ENCODE data around the gene C2orf69. TPM values are rescaled to one million over a fixed set of nuclear protein-coding genes. Genes with fewer than 3 reads are reported as not detected.

The C2orf69 gene
- total RNA-seq, 3 donors from 2014 or later = 10.3 to 13.8 (median 13.5) TPM

DNA sequence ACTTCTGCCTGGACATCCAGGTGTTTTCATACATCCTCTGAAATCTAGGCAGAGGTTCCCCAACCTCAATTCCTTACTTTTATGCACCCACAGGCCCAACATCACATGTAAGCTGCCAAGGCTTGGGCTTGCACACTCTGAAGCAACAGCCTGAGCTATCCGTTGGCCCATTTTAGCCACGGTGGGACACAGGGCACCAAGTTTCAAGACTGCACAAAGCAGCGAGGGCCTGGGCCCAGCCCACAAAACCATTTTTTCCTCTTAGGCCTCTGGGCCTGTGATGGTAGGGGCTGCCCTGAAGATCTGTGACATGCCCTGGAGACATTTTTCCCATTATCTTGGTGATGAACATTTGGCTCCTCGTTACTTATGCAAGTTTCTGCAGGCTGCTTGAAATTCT lies 5.9 kb downstream of the C2orf69 start:
- Histone ChIP-seq H3K9me3 (peaks cover 6% of the 10 kb centered on the region), H3K36me3 (ENCODE audit: low read depth) (no peaks in the 10 kb centered on the region), H3K4me3 (no peak overlapping the region), H3K4me1 (ENCODE audit: low read depth) (peaks cover 7% of the 10 kb centered on the region)
- ATAC-seq (no peak), DNase-seq (no peak)
- no peak for TF ChIP-seq CTCF (IDR thresholded peaks at IDR 0.05)
- intact Hi-C loops (cut with DNase I, micrococcal nuclease) = no loop called here

DNA sequence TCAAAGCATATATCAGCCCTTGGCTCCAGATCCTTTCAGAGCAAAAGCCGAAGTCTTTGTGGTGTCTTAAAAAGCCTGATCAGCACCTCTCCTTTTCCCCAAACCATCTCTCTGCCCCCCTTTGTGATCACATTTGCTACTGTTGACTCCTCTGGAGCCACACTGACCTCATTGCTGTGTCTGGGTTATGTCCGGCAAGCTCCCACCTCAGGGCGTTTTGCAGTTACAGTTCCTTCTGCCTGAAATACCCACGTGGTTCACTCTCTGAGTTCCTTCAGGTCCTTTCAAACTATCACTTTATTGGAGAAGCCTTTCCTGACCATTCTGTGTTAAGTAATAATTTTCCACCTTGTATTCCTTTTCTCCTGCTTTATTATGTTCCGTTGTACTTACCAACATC lies 11.8 kb downstream of the C2orf69 start:
- TF ChIP-seq CTCF (IDR thresholded peaks at IDR 0.05) = no peak
- ATAC-seq (no peak), DNase-seq (no peak)

DNA sequence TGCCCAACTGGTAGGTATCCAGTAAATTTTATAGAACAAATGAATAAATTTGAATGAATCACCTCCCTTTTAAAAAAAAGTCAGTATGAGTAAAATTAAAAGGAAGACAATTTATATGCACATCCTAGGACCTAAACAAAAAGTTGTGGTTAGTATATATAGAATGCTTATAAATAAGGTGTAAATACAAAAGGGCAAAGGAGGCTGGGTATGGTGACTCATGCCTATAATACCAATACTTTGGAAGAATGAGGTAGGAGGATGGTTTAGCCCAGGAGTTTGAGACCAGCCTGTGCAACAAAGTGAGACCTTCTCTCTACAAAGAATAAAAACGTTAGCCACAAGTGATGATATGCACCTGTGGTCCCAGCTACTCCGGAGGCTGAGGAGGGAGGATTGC lies 12.8 kb downstream of the C2orf69 start:
- no peak for ATAC-seq
- no peak for DNase-seq
- Histone ChIP-seq H3K4me3 (no peak overlapping the region), H3K36me3 (ENCODE audit: low read depth) (no peaks in the 10 kb centered on the region), H3K4me1 (ENCODE audit: low read depth) (no peaks in the 10 kb centered on the region), H3K9me3 (no peaks in the 10 kb centered on the region)
- no peak for TF ChIP-seq CTCF (IDR thresholded peaks at IDR 0.05)
- intact Hi-C loops (cut with DNase I, micrococcal nuclease) = no loop called here

More for the DNA sequence above, 11.8 kb downstream of the C2orf69 start:
- intact Hi-C loops (cut with DNase I, micrococcal nuclease) = no loop called here
- H3K4me3 ChIP-seq = no peak overlapping the region
- H3K9me3 ChIP-seq = no peaks in the 10 kb centered on the region
- no peaks in the 10 kb centered on the region for H3K4me1 ChIP-seq (ENCODE audit: low read depth)
- H3K36me3 ChIP-seq (ENCODE audit: low read depth) = no peaks in the 10 kb centered on the region

- DNase-seq (no peak), ATAC-seq (no peak)
- Histone ChIP-seq H3K4me3 (no peak overlapping the region), H3K36me3 (ENCODE audit: low read depth) (no peaks in the 10 kb centered on the region), H3K4me1 (ENCODE audit: low read depth) (no peaks in the 10 kb centered on the region), H3K9me3 (no peaks in the 10 kb centered on the region)
- intact Hi-C loops (cut with DNase I, micrococcal nuclease) = no loop called here
- no peak for TF ChIP-seq CTCF (IDR thresholded peaks at IDR 0.05)
Observed at GRCh38 chr2:199926806-199927205, 15.7 kb downstream of the C2orf69 start.

DNA sequence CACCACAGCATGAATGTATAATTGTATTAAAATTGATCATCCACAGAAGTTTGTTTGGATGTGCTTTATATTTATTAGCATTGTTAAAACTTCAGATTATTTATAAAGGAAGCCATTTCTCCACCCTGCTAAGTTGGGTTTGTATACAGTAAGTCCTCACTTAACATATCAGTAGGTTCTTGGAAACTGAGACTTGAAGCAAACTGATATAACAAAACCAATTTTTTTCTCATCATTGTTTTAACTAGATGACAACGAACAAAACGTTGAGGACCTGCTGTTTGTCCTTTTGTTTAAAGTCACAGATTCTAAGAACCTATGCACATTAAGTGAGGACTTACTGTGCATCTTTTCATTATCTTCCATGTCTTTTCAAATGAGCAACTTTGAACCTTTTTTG lies 17.1 kb downstream of the C2orf69 start:
- intact Hi-C loops (cut with DNase I, micrococcal nuclease) = no loop called here
- no peak for TF ChIP-seq CTCF (IDR thresholded peaks at IDR 0.05)
- DNase-seq (no peak), ATAC-seq (no peak)
- Histone ChIP-seq H3K4me3 (no peak overlapping the region), H3K9me3 (no peaks in the 10 kb centered on the region), H3K36me3 (ENCODE audit: low read depth) (no peaks in the 10 kb centered on the region), H3K4me1 (ENCODE audit: low read depth) (no peaks in the 10 kb centered on the region)

DNA sequence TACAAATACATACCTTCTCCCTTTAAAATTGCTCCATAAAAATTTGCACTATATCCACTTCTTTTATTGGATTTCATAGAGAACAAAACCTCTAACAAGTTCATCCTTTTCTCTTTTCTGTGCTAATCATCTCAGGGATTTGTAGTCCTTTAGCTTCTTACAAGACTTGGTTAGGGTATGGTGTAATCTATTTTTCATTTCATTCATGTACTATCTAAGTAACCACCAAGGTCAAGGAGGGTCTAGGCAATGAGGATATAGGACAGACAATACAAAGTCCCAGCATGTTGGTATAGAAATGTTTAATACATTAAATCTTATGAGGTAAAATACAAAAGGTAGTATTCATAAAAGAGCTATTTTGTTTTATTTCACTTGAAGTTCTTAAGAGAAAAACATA lies 17.5 kb downstream of the C2orf69 start:
- Histone ChIP-seq H3K36me3 (ENCODE audit: low read depth) (no peaks in the 10 kb centered on the region), H3K4me1 (ENCODE audit: low read depth) (no peaks in the 10 kb centered on the region), H3K9me3 (no peaks in the 10 kb centered on the region), H3K4me3 (no peak overlapping the region)
- intact Hi-C loops (cut with DNase I, micrococcal nuclease) = no loop called here
- no peak for DNase-seq
- no peak for ATAC-seq
- no peak for TF ChIP-seq CTCF (IDR thresholded peaks at IDR 0.05)

Data from mucosa of descending colon (tissue), 3 donors.